HepG2 (cell line): ENCODE measurements around the gene XCL2. TPM values are rescaled to one million over a fixed set of nuclear protein-coding genes. Genes with fewer than 3 reads are reported as not detected.
A peak's percentile ranks its signal among the peaks of the same experiment; 100 is the strongest.

Source experiments
- ASH2L ChIP-seq: fragments of 300-600, 200-600 bp; sonication (generic); IDR thresholded peaks from 2 replicates; pipeline ENCODE4 v1.7.0; 2017; ENCODE audit warnings: low read depth, mild to moderate bottlenecking, moderate library complexity, mixed read lengths, low read length; ENCODE audit not compliant: insufficient read length
- ATF6 ChIP-seq: sonication (generic); formaldehyde crosslinking; conservative IDR thresholded peaks from 2 replicates; pipeline ENCODE4 v1.4.0; 2020; ENCODE audit warnings: missing genetic modification reagents
- CREM ChIP-seq, 2 experiments: sonication (generic) in 1 of 2; formaldehyde crosslinking in 1 of 2; IDR thresholded peaks; 2 replicates each; pipeline versions ENCODE4 v1.4.0 to v1.6.1; 2016 to 2020; ENCODE audit warnings: antibody characterized with exemption in 1 of 2, mild to moderate bottlenecking in 1 of 2, missing genetic modification reagents in 1 of 2
- HMGXB3 ChIP-seq: sonication (generic); formaldehyde crosslinking; IDR thresholded peaks from 2 replicates; pipeline ENCODE4 v1.4.0; 2020; ENCODE audit warnings: missing genetic modification reagents, borderline replicate concordance
- JUN ChIP-seq: sonication (generic); formaldehyde crosslinking; IDR thresholded peaks from 2 replicates; pipeline ENCODE4 v1.4.0; 2020; ENCODE audit warnings: mild to moderate bottlenecking, missing genetic modification reagents
- MAFF ChIP-seq: IDR thresholded peaks from 2 replicates; pipeline ENCODE4 v1.6.1; 2011; ENCODE audit warnings: low read depth, low read length, improper control_type of control experiment
- MIXL1 ChIP-seq: IDR thresholded peaks from 2 replicates; pipeline ENCODE4 v1.6.1; 2016
- PHF20 ChIP-seq: sonication (generic); formaldehyde crosslinking; IDR thresholded peaks from 2 replicates; pipeline ENCODE4 v1.5.0; 2020; ENCODE audit warnings: mild to moderate bottlenecking, missing genetic modification reagents
- SIN3B ChIP-seq: fragments of 150-350 bp; IDR thresholded peaks from 2 replicates; pipeline ENCODE4 v1.6.1; 2014; ENCODE audit warnings: low read length
- SP2 ChIP-seq: sonication (generic); formaldehyde crosslinking; IDR thresholded peaks from 2 replicates; pipeline ENCODE4 v1.5.1; 2020; ENCODE audit warnings: mild to moderate bottlenecking, missing genetic modification reagents
- ZFP91 ChIP-seq: sonication (generic); formaldehyde crosslinking; IDR thresholded peaks from 2 replicates; pipeline ENCODE4 v1.9.0; 2022; ENCODE audit warnings: missing genetic modification reagents, mild to moderate bottlenecking, borderline replicate concordance
- ZNF460 ChIP-seq: sonication (generic); formaldehyde crosslinking; IDR thresholded peaks from 2 replicates; pipeline ENCODE4 v1.5.1; 2020; ENCODE audit warnings: missing genetic modification reagents, mild to moderate bottlenecking, borderline replicate concordance
- ZNF724P ChIP-seq: sonication (generic); formaldehyde crosslinking; IDR thresholded peaks from 2 replicates; pipeline ENCODE4 v1.8.0; 2022; ENCODE audit warnings: missing genetic modification reagents, borderline replicate concordance
- polyA plus RNA-seq, 8 experiments: library from polyadenylated mRNA; depleted of rRNA in 3 of 8; stranded (reverse) in 7 of 8; unstranded in 1 of 8; fragments of >200 nt; fragmentation: Illumina TruSeq in 4 of 8; extraction: Trizol in 4 of 8; gene quantifications; 2 replicates each; pipeline versions ENCODE4 v1.2.1 to v1.2.3, GENCODE V29; 2011 to 2016; ENCODE audit warnings: low read depth in 4 of 8, missing spikeins in 1 of 8, mixed read lengths in 1 of 8; ENCODE audit not compliant: insufficient read depth in 1 of 8
- total RNA-seq, 5 experiments: library from RNA; depleted of rRNA; stranded (reverse); fragments of >200 nt; fragmentation: Illumina TruSeq; extraction: Trizol; gene quantifications; 2 replicates each; pipeline ENCODE4 v1.2.3, GENCODE V29; 2016; ENCODE audit warnings: low read depth in 1 of 5
- TF ChIP-seq, protein P1 (sequence below): sonication (generic); formaldehyde crosslinking; IDR thresholded peaks from 2 replicates; pipeline ENCODE4 v1.4.0; 2020; ENCODE audit warnings: missing genetic modification reagents, borderline replicate concordance
- TF ChIP-seq, protein P2 (sequence below): sonication (generic); formaldehyde crosslinking; IDR thresholded peaks from 2 replicates; pipeline ENCODE4 v1.4.0; 2020; ENCODE audit warnings: missing genetic modification reagents, borderline replicate concordance

Gene XCL2
- total and polyA plus RNA-seq, 2 of the 13 experiments (the other 11 are each of a cell fraction or from before 2014, with no cell fraction given), result 0.50 TPM; not detected in 1

DNA sequence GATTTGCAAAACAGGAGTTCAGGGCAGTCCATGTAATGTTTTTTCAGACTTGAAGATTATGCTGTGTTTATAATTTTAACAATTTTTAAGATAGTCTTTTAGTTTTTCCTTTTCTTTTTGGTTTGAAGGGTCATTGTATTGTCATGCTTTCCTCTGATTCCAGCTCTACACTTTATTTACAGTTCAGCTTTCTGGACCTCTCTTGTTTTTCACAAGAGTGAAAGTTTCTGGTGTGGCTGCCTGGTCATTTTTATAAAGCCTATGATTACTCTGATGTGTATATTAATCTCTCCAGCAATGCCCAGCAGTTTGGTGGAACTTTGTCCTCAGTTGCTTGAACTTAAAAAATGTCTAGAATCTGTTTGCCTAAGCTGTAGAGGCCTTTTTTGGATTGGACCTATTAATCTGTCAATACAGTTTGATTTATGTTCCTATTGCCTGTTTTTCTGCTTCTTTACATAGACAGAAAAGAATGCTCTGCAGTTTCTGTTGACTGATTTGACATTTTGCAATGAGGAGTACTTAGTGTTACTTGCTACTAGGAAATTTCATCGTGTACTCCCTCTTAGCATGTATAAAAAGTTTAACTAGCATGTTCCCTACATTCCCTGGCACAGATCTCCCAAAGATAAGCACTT is 52.2 kb downstream of the XCL2 start (continued):
- TF ChIP-seq SP2 (CRISPR knock-in tag) (no peak), ATF6 (no peak), PHF20 (no peak), ZNF724P (no peak), HMGXB3 (CRISPR knock-in tag) (no peak), MIXL1 (no peak), JUN (CRISPR knock-in tag) (no peak), SIN3B (no peak), ASH2L (peak; percentile 60), ZFP91 (CRISPR knock-in tag) (no peak), MAFF (no peak), CREM (IDR thresholded peaks at IDR 0.05) (no peak), CREM (CRISPR knock-in tag; IDR thresholded peaks at IDR 0.05) (no peak), ZNF460 (CRISPR knock-in tag) (no peak)
- TF ChIP-seq, protein P1, sequence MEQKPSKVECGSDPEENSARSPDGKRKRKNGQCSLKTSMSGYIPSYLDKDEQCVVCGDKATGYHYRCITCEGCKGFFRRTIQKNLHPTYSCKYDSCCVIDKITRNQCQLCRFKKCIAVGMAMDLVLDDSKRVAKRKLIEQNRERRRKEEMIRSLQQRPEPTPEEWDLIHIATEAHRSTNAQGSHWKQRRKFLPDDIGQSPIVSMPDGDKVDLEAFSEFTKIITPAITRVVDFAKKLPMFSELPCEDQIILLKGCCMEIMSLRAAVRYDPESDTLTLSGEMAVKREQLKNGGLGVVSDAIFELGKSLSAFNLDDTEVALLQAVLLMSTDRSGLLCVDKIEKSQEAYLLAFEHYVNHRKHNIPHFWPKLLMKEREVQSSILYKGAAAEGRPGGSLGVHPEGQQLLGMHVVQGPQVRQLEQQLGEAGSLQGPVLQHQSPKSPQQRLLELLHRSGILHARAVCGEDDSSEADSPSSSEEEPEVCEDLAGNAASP (CRISPR knock-in tag), result no peak
- TF ChIP-seq, protein P2, sequence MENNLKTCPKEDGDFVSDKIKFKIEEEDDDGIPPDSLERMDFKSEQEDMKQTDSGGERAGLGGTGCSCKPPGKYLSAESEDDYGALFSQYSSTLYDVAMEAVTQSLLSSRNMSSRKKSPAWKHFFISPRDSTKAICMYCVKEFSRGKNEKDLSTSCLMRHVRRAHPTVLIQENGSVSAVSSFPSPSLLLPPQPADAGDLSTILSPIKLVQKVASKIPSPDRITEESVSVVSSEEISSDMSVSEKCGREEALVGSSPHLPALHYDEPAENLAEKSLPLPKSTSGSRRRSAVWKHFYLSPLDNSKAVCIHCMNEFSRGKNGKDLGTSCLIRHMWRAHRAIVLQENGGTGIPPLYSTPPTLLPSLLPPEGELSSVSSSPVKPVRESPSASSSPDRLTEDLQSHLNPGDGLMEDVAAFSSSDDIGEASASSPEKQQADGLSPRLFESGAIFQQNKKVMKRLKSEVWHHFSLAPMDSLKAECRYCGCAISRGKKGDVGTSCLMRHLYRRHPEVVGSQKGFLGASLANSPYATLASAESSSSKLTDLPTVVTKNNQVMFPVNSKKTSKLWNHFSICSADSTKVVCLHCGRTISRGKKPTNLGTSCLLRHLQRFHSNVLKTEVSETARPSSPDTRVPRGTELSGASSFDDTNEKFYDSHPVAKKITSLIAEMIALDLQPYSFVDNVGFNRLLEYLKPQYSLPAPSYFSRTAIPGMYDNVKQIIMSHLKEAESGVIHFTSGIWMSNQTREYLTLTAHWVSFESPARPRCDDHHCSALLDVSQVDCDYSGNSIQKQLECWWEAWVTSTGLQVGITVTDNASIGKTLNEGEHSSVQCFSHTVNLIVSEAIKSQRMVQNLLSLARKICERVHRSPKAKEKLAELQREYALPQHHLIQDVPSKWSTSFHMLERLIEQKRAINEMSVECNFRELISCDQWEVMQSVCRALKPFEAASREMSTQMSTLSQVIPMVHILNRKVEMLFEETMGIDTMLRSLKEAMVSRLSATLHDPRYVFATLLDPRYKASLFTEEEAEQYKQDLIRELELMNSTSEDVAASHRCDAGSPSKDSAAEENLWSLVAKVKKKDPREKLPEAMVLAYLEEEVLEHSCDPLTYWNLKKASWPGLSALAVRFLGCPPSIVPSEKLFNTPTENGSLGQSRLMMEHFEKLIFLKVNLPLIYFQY (CRISPR knock-in tag), result no peak
